Measurements from ENCODE around the gene SNCA.

The SNCA gene

GRCh38 chr4:89753601-89754066 is 83.3 kb downstream of the SNCA start:
- no peak for DNase-seq (ENCODE audit: low read depth)

- no peak for DNase-seq (ENCODE audit: low read depth)
Measured at GRCh38 chr4:89752932-89753598, 83.9 kb downstream of the SNCA start.

GRCh38 chr4:89751416-89751815 is 85.5 kb downstream of the SNCA start:
- no peak for DNase-seq (ENCODE audit: low read depth)

GRCh38 chr4:89746377-89746776 is 90.6 kb downstream of the SNCA start:
- no peak for DNase-seq (ENCODE audit: low read depth)

- DNase-seq (ENCODE audit: low read depth): no peak
Measured at GRCh38 chr4:89745708-89746107, 91.3 kb downstream of the SNCA start.

- DNase-seq (ENCODE audit: low read depth): no peak
Measured at GRCh38 chr4:89744914-89745313, 92.0 kb downstream of the SNCA start.

GRCh38 chr4:89741768-89742167 is 95.2 kb downstream of the SNCA start:
- no peak for DNase-seq (ENCODE audit: low read depth)

GRCh38 chr4:89739311-89739988 is 97.5 kb downstream of the SNCA start:
- DNase-seq (ENCODE audit: low read depth): no peak

- DNase-seq (ENCODE audit: low read depth): no peak
Measured at GRCh38 chr4:89737888-89738287, 99.1 kb downstream of the SNCA start.

GRCh38 chr4:89733946-89734345 is 103.0 kb downstream of the SNCA start:
- DNase-seq (ENCODE audit: low read depth): no peak

- no peak for DNase-seq (ENCODE audit: low read depth)
Measured at GRCh38 chr4:89727238-89727637, 109.7 kb downstream of the SNCA start.

- DNase-seq (ENCODE audit: low read depth): no peak
Measured at GRCh38 chr4:89725268-89725667, 111.7 kb downstream of the SNCA start.

GRCh38 chr4:89724716-89725115 is 112.2 kb downstream of the SNCA start:
- no peak for DNase-seq (ENCODE audit: low read depth)

GRCh38 chr4:89723096-89723495 is 113.9 kb downstream of the SNCA start:
- DNase-seq (ENCODE audit: low read depth): no peak

- DNase-seq (ENCODE audit: low read depth): no peak
Measured at GRCh38 chr4:89722517-89722916, 114.4 kb downstream of the SNCA start.

GRCh38 chr4:89720981-89721380 is 116.0 kb downstream of the SNCA start:
- DNase-seq (ENCODE audit: low read depth): no peak

- DNase-seq (ENCODE audit: low read depth): no peak
Measured at GRCh38 chr4:89719536-89720090, 117.3 kb downstream of the SNCA start.

- no peak for DNase-seq (ENCODE audit: low read depth)
Measured at GRCh38 chr4:89716893-89717292, 120.1 kb downstream of the SNCA start.

GRCh38 chr4:89715631-89716030 is 121.3 kb downstream of the SNCA start:
- DNase-seq (ENCODE audit: low read depth): no peak

- no peak for DNase-seq (ENCODE audit: low read depth)
Measured at GRCh38 chr4:89712827-89713226, 124.1 kb downstream of the SNCA start.

GRCh38 chr4:89712141-89712540 is 124.8 kb downstream of the SNCA start:
- no peak for DNase-seq (ENCODE audit: low read depth)

- no peak for DNase-seq (ENCODE audit: low read depth)
Measured at GRCh38 chr4:89708903-89709421, 128.0 kb downstream of the SNCA start.

GRCh38 chr4:89707467-89707866 is 129.5 kb downstream of the SNCA start:
- no peak for DNase-seq (ENCODE audit: low read depth)
